HG03135 (cell line): ENCODE data around the gene CDH23.

Experiments used
- ATAC-seq: cut with Tn5 transposase; IDR thresholded peaks from one replicate; pipeline ENCODE4 v1.9.1; 2021; ENCODE audit warnings: mild to moderate bottlenecking, moderate library complexity; ENCODE audit not compliant: unreplicated experiment

CDH23 gene

GRCh38 chr10:71577345-71577744 is 180.6 kb downstream of the CDH23 start:
- no peak for ATAC-seq

- ATAC-seq = no peak
Observed at GRCh38 chr10:71578069-71578468, 181.3 kb downstream of the CDH23 start.

- ATAC-seq = no peak
Observed at GRCh38 chr10:71579668-71580067, 182.9 kb downstream of the CDH23 start.

- ATAC-seq = no peak
Observed at GRCh38 chr10:71580415-71580814, 183.7 kb downstream of the CDH23 start.

GRCh38 chr10:71580926-71581325 is 184.2 kb downstream of the CDH23 start:
- no peak for ATAC-seq

GRCh38 chr10:71581376-71581775 is 184.7 kb downstream of the CDH23 start:
- ATAC-seq = no peak

- no peak for ATAC-seq
Observed at GRCh38 chr10:71582019-71582418, 185.3 kb downstream of the CDH23 start.

- ATAC-seq = no peak
Observed at GRCh38 chr10:71582506-71583475, 186.1 kb downstream of the CDH23 start.

GRCh38 chr10:71584461-71584860 is 187.7 kb downstream of the CDH23 start:
- no peak for ATAC-seq

GRCh38 chr10:71584902-71585563 is 188.3 kb downstream of the CDH23 start:
- ATAC-seq = no peak

- ATAC-seq = no peak
Observed at GRCh38 chr10:71585564-71586290, 189.0 kb downstream of the CDH23 start.

- no peak for ATAC-seq
Observed at GRCh38 chr10:71587941-71588573, 191.3 kb downstream of the CDH23 start.

GRCh38 chr10:71588685-71589084 is 192.0 kb downstream of the CDH23 start:
- no peak for ATAC-seq

- ATAC-seq = no peak
Observed at GRCh38 chr10:71589617-71590551, 193.2 kb downstream of the CDH23 start.

- no peak for ATAC-seq
Observed at GRCh38 chr10:71590781-71591350, 194.1 kb downstream of the CDH23 start.

GRCh38 chr10:71594934-71595571 is 198.3 kb downstream of the CDH23 start:
- ATAC-seq = no peak

- ATAC-seq = no peak
Observed at GRCh38 chr10:71595649-71596048, 198.9 kb downstream of the CDH23 start.

GRCh38 chr10:71596127-71596526 is 199.4 kb downstream of the CDH23 start:
- ATAC-seq = no peak

- no peak for ATAC-seq
Observed at GRCh38 chr10:71596759-71597158, 200.0 kb downstream of the CDH23 start.
